ENCODE measurements around the gene TMPRSS6.

Gene TMPRSS6

DNA sequence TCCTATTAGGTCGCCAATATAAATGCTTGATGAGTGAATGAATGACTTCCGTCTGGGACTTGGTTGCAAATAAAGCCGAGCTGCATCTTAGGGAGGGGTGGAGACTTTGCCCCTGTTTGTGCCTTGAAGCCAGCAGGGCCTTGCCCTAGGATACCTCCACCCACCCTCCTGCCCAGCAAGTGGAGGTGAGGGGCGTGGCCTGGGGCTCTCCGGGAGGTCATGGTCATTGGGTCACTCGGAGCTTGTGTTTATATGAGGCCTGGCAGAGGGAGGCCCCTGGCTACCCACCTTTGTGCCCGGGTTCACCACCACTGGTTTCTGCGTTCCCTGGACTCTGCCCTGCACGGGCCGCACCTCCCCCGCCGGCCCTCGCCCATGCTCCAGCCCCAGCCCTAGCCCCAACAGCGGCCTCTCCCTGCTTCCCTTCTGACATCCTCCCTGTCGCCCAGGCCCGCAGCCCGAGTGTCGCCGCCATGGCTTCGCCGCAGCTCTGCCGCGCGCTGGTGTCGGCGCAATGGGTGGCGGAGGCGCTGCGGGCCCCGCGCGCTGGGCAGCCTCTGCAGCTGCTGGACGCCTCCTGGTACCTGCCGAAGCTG lies 85.7 kb downstream of the TMPRSS6 start:
- DNase-seq: no peak

DNA sequence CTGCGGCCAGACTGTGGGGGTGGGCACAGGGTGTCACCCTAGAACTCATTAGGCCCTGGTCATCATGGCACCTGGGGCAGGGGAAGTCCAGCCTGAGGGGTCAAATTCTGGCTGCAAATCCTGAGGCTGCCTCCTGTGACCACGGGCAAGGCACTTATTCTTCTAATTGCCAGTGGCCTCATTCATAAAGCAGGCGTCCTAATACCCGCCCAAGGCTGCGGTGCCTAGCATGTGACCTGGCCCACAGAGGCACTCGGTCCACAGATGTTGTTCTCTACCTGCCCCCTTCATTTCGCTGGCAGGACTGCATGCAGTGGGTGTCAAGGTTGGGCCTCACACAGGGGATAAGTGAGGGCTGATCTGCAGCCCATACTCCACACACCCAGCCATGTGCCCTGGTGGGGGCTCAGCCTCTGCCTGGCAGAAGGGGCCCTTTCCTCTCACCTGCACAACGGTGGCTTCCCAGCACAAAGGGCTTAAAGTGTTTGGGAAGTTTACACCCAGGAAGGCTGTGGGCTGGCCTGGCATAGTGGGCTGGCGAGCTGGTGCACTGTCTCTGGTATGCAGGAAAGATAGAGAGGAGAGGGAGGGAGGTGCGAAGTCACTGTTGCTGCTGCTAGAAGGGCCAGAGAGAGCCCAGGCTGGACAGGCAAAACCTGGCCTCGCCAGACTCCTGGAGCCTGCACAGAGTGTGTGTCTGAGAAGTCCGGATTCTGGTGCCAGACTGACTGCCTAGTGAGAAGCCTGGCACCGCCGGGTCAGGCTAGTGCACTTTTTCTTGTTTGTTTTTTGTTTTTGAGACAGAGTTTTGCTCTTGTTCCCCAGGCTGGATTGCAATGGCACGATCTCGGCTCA lies 86.8 kb downstream of the TMPRSS6 start:
- DNase-seq: no peak

DNA sequence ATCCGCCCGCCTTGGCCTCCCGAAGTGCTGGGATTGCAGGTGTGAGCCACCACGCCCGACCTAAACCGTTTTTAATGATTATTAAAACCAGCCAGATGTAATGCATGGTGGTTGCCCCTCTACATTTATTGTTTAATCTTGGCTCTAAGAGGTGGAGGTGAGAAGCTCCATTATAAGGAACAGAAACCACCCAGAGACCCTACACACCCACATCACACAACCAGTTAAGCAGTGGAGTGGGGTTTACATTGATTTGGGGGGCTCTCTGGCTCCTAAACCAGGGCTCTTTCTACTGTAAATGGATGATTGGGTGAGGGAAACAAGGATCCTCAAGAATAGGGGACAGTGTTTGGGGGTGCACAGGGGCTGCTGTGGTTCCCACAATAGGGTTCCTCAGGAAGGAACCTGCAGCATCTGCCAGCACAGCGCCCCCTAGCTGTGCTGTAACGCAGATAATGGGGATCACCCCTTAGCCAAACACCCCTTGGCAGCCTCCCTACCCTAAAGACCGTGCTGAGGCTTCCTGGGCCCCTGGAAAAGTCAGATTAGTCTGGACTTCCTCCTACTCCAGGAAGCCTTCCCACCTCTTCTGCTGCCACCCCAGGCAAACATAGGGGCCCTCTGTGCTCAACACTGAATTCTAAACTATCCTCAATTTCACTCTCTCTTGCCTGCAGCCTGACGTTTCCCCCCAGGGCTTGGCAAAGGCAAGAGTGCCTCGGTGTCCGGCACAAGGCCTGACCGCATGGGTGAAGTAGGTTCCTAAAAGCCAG lies 87.6 kb downstream of the TMPRSS6 start:
- no peak for DNase-seq

DNA sequence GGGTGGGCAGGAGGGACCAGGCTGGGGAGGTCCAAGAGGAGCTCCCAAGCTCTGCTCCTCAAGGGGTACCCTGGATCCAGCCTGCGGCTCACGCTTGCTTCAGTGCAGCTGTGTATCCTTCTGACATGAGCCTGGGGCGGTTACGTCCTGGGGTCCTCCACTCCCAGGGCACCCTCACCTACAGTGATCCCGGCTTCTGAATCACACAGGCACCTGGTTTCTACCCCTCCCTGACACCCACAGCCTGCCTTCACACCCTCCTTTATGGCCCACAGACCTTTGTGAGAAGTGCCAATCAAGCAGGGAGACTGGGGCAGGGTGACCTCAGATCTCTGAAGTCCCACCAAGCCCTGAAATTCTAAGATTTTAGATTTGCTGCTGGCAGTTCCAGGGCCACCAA lies 88.5 kb downstream of the TMPRSS6 start:
- DNase-seq: no peak

GRCh38 chr22:37020192-37020479 lies 89.4 kb downstream of the TMPRSS6 start:
- DNase-seq: peak; percentile 36

GRCh38 chr22:37019309-37020191 lies 90.0 kb downstream of the TMPRSS6 start, which contains the start of the genes MPST and TST:
Gene MPST, plus strand, starts transcription at chr22:37019742. Its CDS starts 95 bp downstream, at chr22:37019837.
Gene TST, minus strand, starts transcription at chr22:37019447. Its CDS starts 715 bp downstream, at chr22:37018732.
- DNase-seq: peak; percentile 57

DNA sequence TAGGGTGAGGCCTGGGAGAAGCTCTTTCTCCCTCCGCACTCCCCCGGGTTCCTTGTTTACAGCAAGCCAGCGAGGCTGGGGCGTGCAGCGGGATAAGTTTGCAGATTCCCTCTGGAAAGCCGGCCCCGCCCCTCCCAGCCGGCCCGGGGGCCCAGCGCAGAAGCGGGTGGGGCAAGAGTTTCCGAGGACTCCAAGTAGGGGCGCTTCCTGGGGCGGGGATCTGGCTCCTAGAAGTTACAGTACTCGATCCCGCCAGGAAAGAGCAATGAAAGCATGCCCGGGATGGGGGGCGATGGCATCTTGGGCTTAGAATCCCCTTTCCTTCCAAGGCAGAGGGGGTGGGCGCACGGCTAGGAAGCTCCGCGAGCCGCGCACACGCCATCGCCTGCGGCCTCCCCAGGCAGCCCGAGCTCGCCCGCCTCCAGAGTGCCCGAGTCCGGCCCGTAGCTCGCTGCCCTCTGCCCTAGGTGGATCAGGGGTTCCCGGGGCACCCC lies 90.7 kb downstream of the TMPRSS6 start:
- peak; percentile 47 for DNase-seq

DNA sequence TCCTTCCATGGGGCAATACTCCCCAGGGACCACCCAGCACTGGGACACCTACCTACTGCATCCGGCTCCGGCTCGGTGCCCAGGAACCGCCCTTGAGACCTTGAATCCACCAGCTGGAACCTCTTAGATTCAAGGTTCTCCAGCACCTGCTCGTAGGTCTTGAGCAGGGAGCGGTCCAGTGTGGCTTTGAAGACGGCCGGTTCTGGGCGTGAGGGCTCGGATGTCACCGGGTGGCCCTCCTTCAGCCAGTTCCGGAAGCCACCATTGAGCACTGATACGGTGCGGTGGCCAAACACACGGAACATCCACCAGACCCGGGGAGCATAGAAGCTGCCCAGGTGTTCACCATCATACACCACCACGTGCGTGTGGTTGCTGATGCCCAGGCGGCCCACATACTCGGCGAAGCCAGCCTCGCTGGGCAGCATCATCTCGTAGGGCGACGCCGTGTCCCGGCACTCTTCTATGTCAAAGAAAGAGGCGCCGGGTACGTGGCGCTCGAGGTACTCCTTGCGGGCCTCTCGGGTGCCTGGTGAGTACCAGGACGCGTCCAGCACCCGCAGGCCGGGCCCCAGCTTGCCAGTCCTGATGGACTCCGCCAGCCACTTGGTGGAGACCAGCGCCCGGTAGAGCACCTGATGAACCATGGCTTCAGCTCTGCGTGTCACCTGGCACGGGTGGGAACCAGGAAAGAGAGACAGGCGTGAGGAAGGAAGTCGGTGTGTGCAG lies 91.3 kb downstream of the TMPRSS6 start:
- DNase-seq: no peak

- no peak for DNase-seq
Observed at GRCh38 chr22:37017356-37017755, 92.2 kb downstream of the TMPRSS6 start.

- DNase-seq: no peak
Observed at GRCh38 chr22:37016134-37016910, 93.2 kb downstream of the TMPRSS6 start.

DNA sequence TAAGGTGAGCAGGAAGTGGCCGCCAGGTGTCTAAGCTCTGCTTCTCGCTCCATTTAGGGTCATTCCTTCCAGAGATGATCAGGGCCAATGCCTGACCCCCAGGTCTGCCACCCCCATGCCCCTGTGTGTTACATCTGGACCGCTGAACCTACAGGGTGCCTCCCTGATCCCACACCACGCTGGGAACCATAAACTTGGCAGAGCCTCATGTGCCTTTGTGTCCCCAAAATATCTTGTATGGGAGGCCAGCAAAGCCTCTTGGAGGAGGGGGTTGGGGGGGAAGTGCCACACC lies 94.0 kb downstream of the TMPRSS6 start:
- no peak for DNase-seq
